T47D (cell line): ENCODE results near the gene AHNAK.

Experiments used
- DNase-seq, 2 experiments: peaks; one replicate each; pipeline versions ENCODE4 v3.0.0 to v3.0.0-alpha.2; 2011 to 2012; ENCODE audit warnings: low read depth in 1 of 2, low spot score in 1 of 2
- JUND ChIP-seq: IDR thresholded peaks from 2 replicates; pipeline ENCODE4 v1.6.1; 2012; ENCODE audit warnings: low read depth
- in situ Hi-C: cut with HindIII; loops from 2 replicates; pipeline ENCODE4 v1.10.0; 2016; ENCODE audit warnings: low sequenced_read_pairs, low pct_unique_long_range_greater_than_20kb

AHNAK gene

DNA sequence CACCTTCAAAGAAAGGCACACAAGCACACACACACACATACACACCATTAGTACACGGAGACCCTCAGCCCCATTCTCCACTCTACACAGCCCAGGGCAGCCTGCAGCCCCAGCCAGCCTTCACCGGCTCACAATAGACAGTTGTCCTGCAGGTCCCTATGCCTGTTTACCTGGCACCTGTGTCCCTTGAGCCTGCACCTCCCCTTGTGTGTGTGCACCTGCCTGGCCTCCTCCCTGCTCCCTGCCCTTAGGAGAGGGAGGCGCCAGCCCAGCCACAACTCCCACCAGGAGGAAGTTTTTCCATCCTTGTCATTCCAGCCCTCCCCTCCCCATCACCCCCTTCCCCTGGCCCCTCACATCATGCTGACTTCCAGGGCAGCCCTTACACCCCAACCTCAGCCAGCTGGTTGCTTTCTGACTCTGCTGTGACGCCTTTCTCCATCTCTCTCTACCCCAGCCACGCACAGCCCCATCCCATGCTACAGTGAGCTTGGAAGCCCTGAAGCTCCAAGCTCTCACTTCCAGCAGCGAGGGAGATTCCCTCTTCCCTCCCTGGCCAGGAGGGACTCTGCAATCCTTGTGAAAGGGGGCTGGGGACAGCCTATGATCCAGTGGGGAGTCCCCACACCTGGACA, 4.4 kb downstream of the AHNAK start:
- in situ Hi-C loops: no loop called here
- TF ChIP-seq JUND: no peak
- DNase-seq: peak in 1 of 2 experiments; percentile 77

DNA sequence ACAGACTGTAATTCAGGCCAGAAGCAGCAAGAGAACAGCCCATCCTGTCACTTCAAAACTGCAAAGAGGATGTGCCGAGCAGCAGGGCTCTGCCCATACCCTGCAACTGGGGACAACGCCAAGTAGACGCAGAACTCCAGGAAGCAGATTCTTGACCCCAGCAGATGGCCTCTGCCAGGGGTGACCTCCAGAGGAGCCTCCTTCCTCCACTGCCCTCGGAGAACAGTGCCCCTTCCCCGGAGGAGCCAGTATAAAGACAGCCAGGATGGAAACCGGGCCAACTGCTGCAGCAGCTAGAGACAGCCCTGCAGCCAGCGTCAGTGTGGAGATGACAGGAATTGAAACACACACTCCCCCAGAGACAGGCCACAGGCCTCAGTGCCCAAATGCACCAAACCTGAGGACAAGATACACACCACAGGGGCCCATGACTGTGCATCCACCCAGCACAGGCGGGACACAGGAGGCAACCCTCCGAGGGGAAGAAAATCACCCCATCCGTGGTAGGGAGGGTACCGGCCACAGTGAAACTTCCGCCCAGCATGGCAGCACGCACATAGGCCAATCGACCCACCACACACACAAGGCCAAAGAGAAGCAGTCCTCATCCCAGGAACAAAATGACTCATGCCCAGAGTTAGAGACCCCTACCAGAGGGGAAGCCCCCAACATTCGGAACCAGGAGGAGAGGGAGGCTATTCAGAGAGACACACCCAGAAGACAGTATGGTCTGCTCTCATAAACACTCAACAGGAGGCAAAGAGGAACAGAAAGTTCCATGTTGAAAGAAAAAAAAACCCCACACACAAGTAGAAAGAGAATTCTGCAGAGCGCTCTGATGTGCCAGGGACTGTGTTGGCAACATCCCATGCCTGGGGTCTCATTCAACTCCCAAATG, 5.6 kb downstream of the AHNAK start:
- TF ChIP-seq JUND: no peak
- in situ Hi-C loops: no loop called here
- DNase-seq: no peak

DNA sequence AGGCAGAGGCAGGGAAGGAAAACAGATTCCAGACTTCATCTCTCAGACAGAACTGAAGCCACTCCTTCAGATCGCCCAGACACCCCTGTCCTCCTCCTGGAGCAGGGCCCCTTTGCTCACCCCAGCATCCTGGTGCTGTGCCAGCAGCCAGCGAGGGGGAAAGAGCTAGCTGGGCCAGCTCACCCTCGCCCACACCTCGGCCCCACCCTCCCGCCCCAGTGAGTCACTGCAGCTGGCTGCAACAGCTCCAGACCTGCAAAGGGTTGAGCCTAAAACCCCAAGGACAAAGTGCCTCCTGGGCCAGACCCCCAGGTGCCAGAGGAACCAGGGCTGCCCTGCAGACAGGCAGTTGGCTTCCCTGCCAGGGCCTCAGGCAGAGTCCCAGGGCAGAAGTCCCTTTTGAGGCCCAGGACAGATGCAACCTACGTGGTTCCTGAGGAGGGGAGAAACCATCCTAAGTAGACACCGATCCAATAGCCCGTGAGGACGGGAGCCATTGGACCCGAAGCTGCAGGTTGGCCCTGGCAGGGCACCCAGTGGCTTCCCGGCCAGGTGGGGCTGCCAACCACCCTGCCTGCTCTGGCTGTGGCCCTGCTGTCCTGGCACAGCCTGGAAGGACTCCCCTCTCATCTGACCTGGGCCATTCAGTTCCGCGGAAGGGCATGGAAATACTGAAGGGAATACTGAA, 7.2 kb downstream of the AHNAK start:
- in situ Hi-C loops: no loop called here
- no peak for TF ChIP-seq JUND
- no peak for DNase-seq

DNA sequence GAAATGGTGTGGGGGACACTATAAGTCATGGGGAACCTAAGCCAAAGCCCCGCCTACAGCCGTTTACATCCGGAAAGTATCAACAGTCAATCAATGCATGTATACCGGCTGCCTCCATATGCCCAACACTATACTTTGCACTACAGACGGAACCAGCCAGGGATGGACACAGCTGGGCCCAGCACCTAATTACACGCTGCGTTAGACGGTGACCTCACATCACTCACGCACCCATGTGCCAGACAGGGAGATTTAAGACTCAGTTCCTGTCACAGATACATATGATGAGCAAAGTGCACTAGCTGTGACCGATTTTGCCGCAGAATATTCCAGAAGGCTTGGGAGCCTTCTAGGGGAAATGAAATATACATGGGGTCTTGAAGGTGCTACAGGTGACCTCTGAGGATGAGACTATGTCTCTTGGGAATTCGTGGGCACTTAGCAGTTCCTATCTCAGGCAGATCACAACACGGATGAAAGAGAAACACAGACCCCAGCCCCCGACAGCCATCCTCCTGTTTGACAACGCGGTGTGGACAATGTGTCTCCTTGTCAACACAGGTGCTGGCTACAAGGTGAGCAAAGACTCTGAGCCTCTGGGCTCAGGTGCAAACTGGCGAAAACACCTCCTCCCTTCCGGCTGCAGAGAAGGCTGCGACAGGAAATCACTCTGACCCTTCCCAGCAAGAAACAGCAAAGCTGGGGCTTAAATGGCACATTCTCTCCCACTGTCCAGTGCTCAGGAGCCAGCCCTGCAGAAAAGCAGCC, 8.0 kb downstream of the AHNAK start:
- DNase-seq: no peak
- TF ChIP-seq JUND: no peak

DNA sequence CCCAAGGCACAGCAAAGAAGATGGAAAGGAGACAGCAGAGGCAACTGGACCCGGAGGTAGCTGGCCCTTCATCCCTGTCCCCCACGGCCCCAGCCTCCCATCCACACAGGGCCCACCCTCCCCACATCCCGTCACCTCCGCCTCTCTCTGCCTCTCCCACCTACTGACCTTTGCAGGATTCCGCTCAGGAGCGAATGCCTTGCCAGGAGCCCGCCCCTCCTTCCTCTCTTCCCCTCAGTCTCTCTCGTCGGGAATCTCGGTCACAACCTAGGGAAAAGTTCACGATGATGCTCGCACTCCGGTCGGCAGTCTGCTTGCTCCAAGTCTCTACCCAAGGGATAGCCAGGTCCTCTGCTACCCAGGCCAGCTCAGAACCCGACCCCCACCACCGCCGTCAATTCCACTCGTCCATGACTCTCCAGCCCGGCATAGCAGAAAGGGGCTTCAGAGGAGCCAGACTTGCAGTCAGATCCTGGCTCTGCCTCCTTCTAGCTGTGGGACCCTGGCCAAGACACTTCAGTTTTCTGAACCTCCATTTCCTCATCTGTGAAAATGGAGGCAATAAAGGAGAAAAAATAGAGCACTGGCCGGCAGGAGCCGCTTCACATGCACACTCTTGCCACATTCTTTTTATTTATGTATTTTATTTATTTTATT, 10.2 kb downstream of the AHNAK start:
- DNase-seq: no peak
- in situ Hi-C loops: no loop called here
- no peak for TF ChIP-seq JUND

More for the DNA sequence above, 8.0 kb downstream of the AHNAK start:
- in situ Hi-C loops: no loop called here

DNA sequence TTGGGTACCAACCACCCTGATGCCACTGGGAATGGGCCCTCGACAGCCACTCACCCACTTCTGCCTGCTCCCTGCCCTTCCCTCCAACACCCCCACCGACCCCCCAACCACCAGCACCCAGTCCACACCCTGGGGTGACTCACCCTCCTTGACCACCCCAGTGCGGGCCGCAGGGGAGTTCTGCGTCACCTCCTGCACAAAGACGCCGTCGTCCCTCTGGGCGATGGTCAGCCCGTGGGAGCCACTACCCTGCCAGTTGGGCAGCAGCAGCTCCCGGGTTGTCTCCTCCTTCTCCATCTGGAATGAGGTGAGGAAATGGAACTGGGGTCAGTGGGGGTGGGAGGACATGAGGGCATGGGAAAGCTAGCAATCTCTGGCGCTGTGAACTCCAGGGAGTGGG, 10.8 kb downstream of the AHNAK start:
- no peak for TF ChIP-seq JUND
- in situ Hi-C loops: no loop called here
- DNase-seq: no peak

DNA sequence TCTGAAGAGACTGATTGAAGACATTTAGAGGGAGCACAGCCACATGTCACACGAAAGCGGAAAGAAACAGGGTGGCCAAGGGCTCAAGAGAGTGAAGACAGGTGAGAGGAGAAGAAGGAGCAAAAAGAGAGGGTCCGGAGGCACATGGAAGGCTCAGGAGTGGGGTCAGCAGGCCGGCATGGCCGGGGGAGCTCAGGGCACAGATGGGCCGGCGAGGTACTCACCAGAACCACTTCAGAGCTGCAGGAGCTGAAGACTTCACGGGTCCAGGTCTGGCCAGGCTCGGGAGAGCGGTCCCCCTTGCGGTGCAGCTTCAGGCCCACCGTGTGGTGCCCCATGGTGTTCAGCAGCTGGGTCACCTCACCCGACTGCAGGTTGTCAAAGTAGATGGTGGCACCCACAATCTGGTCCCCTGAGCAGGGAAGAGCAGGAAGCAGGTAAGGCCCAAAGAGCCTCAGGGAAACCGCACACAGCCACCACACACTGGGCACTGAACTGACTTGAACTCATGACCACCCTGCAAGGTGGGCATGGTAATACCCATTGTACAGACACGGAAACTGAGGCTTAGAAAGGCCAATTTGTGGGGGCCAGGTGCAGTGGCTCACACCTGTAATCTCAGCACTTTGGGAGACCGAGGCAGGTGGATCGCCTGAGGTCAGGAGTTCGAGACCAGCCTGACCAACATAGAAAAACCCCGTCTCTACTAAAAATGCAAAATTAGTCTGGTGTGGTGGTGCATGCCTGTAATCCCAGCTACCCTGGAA, 11.6 kb downstream of the AHNAK start:
- in situ Hi-C loops: no loop called here
- no peak for DNase-seq
- no peak for TF ChIP-seq JUND

DNA sequence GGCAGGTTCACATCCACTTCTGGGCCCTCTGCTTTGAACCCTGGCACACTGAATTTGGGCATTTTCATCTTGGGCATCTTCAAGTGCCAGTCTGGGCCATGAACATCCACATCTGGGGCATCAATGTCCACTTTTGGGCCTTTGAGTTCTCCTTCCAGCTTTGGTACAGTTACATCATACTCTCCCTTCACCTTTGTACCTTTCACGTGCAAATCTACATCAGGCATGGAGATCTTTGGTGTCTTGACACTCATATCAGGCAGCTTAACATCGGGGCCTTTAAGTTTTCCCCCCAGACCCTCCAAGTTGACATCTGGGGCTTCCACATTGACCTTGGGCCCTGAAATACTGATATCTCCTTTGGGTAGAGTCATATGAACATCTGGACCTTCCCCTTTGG, 14.5 kb downstream of the AHNAK start:
- DNase-seq: no peak
- TF ChIP-seq JUND: no peak
- in situ Hi-C loops: no loop called here

DNA sequence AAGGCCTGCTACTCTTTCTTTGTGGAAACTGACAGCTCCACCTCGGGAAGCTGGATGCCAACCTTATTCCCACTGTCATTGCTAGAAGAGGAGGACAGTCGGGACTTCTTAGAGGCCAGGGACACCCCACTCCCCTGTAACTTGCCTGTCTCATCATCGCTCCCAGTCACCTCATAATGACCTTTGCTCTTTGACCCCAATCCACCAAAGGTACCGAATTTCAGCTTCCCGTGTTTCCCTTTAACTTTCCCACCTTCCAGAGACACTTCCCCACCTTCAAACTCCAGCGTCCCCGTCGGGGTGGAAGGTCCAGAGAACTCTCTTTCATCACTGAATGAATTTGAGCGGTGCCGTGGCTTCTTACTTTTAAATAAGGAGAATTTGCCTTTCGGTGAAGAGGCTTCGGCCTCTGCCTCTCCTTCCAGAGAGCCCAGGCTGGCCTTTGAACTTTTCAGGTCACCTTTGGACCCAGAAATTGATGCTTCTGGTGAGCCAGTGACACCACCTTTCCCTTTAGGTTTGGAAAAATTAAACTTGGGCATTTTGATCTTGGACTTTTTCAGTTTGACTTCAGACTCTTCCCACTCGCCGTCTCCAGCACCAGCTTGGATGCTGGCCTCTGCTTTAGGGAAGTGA, 29.8 kb downstream of the AHNAK start:
- in situ Hi-C loops: no loop called here
- no peak for DNase-seq
- TF ChIP-seq JUND: no peak

DNA sequence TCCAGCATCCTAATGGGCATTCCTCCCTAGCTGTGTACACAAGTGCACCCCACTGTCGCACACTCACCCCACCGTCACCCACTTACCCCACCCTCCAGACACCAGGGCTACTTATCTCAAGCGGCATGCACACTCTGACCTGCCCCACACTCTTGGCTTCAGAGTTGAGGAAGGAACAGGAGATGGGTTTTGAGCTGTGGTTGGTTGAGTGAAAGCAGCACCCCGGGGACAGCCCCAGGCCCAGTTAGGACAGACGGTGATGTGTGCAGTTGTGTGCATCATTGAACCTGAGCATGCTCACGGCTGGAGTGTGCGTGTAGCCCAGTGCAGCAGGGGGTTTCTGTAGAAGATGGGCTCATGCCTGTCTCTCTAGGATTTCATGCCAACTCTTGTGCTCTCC, 32.5 kb downstream of the AHNAK start:
- in situ Hi-C loops: no loop called here
- no peak for DNase-seq
- TF ChIP-seq JUND: no peak

DNA sequence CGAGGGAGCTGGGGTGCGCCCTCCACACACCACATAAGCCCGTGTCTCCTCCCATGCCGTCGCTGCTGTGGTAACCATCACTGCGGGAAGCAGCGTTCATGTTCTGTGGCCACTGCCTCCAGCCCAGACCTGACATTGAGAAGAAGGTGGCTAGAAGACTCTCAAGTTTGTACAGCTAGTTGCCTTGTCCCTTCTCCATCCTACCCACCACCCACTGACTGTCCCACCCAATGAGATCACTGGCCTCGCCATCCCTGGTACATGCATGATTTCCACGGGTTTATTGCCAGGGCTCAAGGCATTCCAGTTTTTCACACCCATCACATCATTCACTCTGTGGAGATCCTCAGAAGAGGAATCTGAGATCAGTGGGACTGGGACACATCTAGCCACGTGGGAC, 33.0 kb downstream of the AHNAK start:
- in situ Hi-C loops: no loop called here
- no peak for TF ChIP-seq JUND
- no peak for DNase-seq
